Thyroid gland (tissue), 4 donors: Measurements from ENCODE around the gene TUBB6. TPM values are rescaled to one million over a fixed set of nuclear protein-coding genes. Genes with fewer than 3 reads are reported as not detected.

Source experiments
- DNase-seq, 2 donors: peaks; one replicate each; pipeline ENCODE4 v3.0.0-alpha.2; 2019
- H3K27ac ChIP-seq, 3 donors: fragments of 200-600 bp; sonication (generic); 1 replicate in 2 of 3; 2 replicates in 1 of 3; pipeline ENCODE4 v1.5.1; 2016 to 2019; ENCODE audit warnings: mild to moderate bottlenecking in 1 of 3, moderate library complexity in 1 of 3
- H3K27me3 ChIP-seq: fragments of 200-600 bp; sonication (generic); one replicate; pipeline ENCODE4 v1.5.1; 2019
- H3K36me3 ChIP-seq, 2 donors: fragments of 200-600 bp; sonication (generic); one replicate each; pipeline ENCODE4 v1.5.1; 2016 to 2019
- H3K4me1 ChIP-seq, 2 donors: fragments of 200-600 bp; sonication (generic); one replicate each; pipeline ENCODE4 v1.5.1; 2017 to 2019
- H3K4me3 ChIP-seq, 3 donors: fragments of 200-600 bp; sonication (generic); replicated peaks in 1 of 3; 1 replicate in 2 of 3; 2 replicates in 1 of 3; pipeline ENCODE4 v1.5.1; 2016; ENCODE audit warnings: mild to moderate bottlenecking in 1 of 3
- H3K9me3 ChIP-seq: fragments of 200-600 bp; sonication (generic); one replicate; pipeline ENCODE4 v1.5.1; 2017
- CTCF ChIP-seq, 6 experiments: fragments of 200-600 bp in 3 of 6; fragments of 450-650 bp in 3 of 6; sonication (generic) in 3 of 6; IDR thresholded peaks; one replicate each; pipeline ENCODE4 v1.5.1; 2016 to 2019; ENCODE audit warnings: antibody characterized with exemption in 6 of 6, mild to moderate bottlenecking in 2 of 6, inconsistent platforms in 1 of 6, moderate library complexity in 1 of 6
- POLR2A ChIP-seq, 2 donors: fragments of 450-650 bp; IDR thresholded peaks; one replicate each; pipeline ENCODE4 v1.6.1; 2017; ENCODE audit warnings: antibody characterized with exemption in 2 of 2, mild to moderate bottlenecking in 2 of 2, moderate library complexity in 1 of 2
- WGBS, 2 donors: methylation state at CpG; one replicate each; pipeline ENCODE4 v1.1.5; 2017; 5-methylcytosine and 5-hydroxymethylcytosine counted together
- intact Hi-C: fragments of 100-400 bp; cut with DNase I; formaldehyde crosslinking; loops from one replicate; pipeline ENCODE4 v1.15.1; 2023
- total RNA-seq, 4 donors: library from RNA; depleted of rRNA; stranded (reverse); fragments of >200 nt; gene quantifications; one replicate each; pipeline ENCODE4 v1.2.3, GENCODE V29; 2016

The TUBB6 gene
- total RNA-seq, 4 donors from 2014 or later: 91.9 to 157 (median 124) TPM

- no peak for TF ChIP-seq POLR2A (IDR thresholded peaks at IDR 0.05)
- TF ChIP-seq CTCF (IDR thresholded peaks at IDR 0.05): no peak
- Histone ChIP-seq H3K27ac (no peak overlapping the region), H3K9me3 (no peaks in the 10 kb centered on the region), H3K27me3 (no peaks in the 10 kb centered on the region), H3K36me3 (no peaks in the 10 kb centered on the region), H3K4me1 (no peaks in the 10 kb centered on the region), H3K4me3 (no peak overlapping the region)
- DNase-seq: no peak
- intact Hi-C loops: no loop called here
- 90 to 91% methylated on average over 3 of the region's 3 CpGs for WGBS, 2 donors
Observed at GRCh38 chr18:12296087-12296403, 12.0 kb upstream of the TUBB6 start.

- TF ChIP-seq POLR2A (IDR thresholded peaks at IDR 0.05): no peak
- TF ChIP-seq CTCF (IDR thresholded peaks at IDR 0.05): no peak
- 86 to 93% methylated on average over 1 of the region's 1 CpG for WGBS, 2 donors
Observed at GRCh38 chr18:12296457-12296856, 11.6 kb upstream of the TUBB6 start.

GRCh38 chr18:12299862-12300261 lies 8.2 kb upstream of the TUBB6 start:
- WGBS, 2 donors: 77 to 81% methylated on average over 2 of the region's 2 CpGs
- DNase-seq: no peak
- Histone ChIP-seq H3K36me3 (no peaks in the 10 kb centered on the region), H3K9me3 (no peaks in the 10 kb centered on the region), H3K27me3 (no peaks in the 10 kb centered on the region), H3K4me1 (peaks cover 0 to 6% of the 10 kb centered on the region in 2 donors), H3K27ac (no peak overlapping the region), H3K4me3 (no peak overlapping the region)
- TF ChIP-seq CTCF (IDR thresholded peaks at IDR 0.05) (no peak), POLR2A (IDR thresholded peaks at IDR 0.05) (no peak)
- intact Hi-C loops: no loop called here

More at GRCh38 chr18:12296457-12296856, 11.6 kb upstream of the TUBB6 start:
- Histone ChIP-seq H3K27ac (no peak overlapping the region), H3K36me3 (no peaks in the 10 kb centered on the region), H3K4me1 (no peaks in the 10 kb centered on the region), H3K4me3 (no peak overlapping the region), H3K27me3 (no peaks in the 10 kb centered on the region), H3K9me3 (no peaks in the 10 kb centered on the region)
- DNase-seq: no peak
- intact Hi-C loops: no loop called here

- Histone ChIP-seq H3K27me3 (no peaks in the 10 kb centered on the region), H3K9me3 (no peaks in the 10 kb centered on the region), H3K4me1 (peaks cover 2 to 12% of the 10 kb centered on the region in 2 donors), H3K27ac (no peak overlapping the region), H3K36me3 (no peaks in the 10 kb centered on the region), H3K4me3 (no peak overlapping the region)
- intact Hi-C loops: no loop called here
- WGBS, 2 donors: 86 to 88% methylated on average over 11 to 13 of the region's 13 CpGs
- TF ChIP-seq POLR2A (IDR thresholded peaks at IDR 0.05): no peak
- TF ChIP-seq CTCF (IDR thresholded peaks at IDR 0.05): no peak
- no peak for DNase-seq
Observed at GRCh38 chr18:12301263-12302005, 6.6 kb upstream of the TUBB6 start.

- WGBS, 2 donors: 86 to 94% methylated on average over 11 to 14 of the region's 14 CpGs
- H3K36me3 ChIP-seq: no peaks in the 10 kb centered on the region
- no peak overlapping the region for H3K27ac ChIP-seq
- DNase-seq: no peak
- no peak overlapping the region for H3K4me3 ChIP-seq
- peaks cover 2 to 12% of the 10 kb centered on the region in 2 donors for H3K4me1 ChIP-seq
- no peaks in the 10 kb centered on the region for H3K27me3 ChIP-seq
- no peak for TF ChIP-seq CTCF (IDR thresholded peaks at IDR 0.05)
- TF ChIP-seq POLR2A (IDR thresholded peaks at IDR 0.05): no peak
- intact Hi-C loops: no loop called here
- no peaks in the 10 kb centered on the region for H3K9me3 ChIP-seq
Observed at GRCh38 chr18:12302391-12303147, 5.5 kb upstream of the TUBB6 start.
